H1 (cell line): Measurements from ENCODE around the gene SGSM1.
A peak's percentile ranks its signal among the peaks of the same experiment; 100 is the strongest.

Experiments
- CTCF ChIP-seq, 3 experiments: IDR thresholded peaks; 1 replicate in 2 of 3; 2 replicates in 1 of 3; pipeline versions ENCODE4 v1.5.1 to v1.6.1; 2011; ENCODE audit warnings: low read length in 3 of 3, mild to moderate bottlenecking in 3 of 3, inconsistent platforms in 2 of 3, low read depth in 1 of 3, moderate library complexity in 1 of 3; ENCODE audit not compliant: insufficient read depth in 1 of 3; ENCODE audit errors: control extremely low read depth in 1 of 3
- GABPA ChIP-seq: IDR thresholded peaks from 2 replicates; pipeline ENCODE4 v1.6.1; 2011; ENCODE audit warnings: mild to moderate bottlenecking, low read length, moderate library complexity, borderline replicate concordance; ENCODE audit not compliant: insufficient read depth
- HDAC6 ChIP-seq: IDR thresholded peaks from one replicate; pipeline ENCODE4 v1.7.1; 2012; ENCODE audit warnings: low read depth, mild to moderate bottlenecking, inconsistent platforms, low read length, moderate library complexity
- JUN ChIP-seq: IDR thresholded peaks from 2 replicates; pipeline ENCODE4 v1.6.1; 2011; ENCODE audit warnings: low read depth, mild to moderate bottlenecking, improper control_type of control experiment, low read length
- POLR2A ChIP-seq, 2 experiments: IDR thresholded peaks; 1 replicate in 1 of 2; 2 replicates in 1 of 2; pipeline ENCODE4 v1.6.1; 2011; ENCODE audit warnings: low read depth in 2 of 2, low read length in 2 of 2, mild to moderate bottlenecking in 2 of 2; ENCODE audit errors: control extremely low read depth in 1 of 2
- RFX5 ChIP-seq: IDR thresholded peaks from 2 replicates; pipeline ENCODE4 v1.6.1; 2011; ENCODE audit warnings: low read depth, low read length, improper control_type of control experiment, borderline replicate concordance
- SAP30 ChIP-seq: fragments of 300-600 bp; sonication (generic); IDR thresholded peaks from 2 replicates; pipeline ENCODE4 v1.7.1; 2012; ENCODE audit warnings: low read length, moderate library complexity, mild to moderate bottlenecking, inconsistent platforms; ENCODE audit not compliant: insufficient read depth, insufficient replicate concordance
- YY1 ChIP-seq: IDR thresholded peaks from 2 replicates; pipeline ENCODE4 v1.6.1; 2011; ENCODE audit warnings: low read depth, mild to moderate bottlenecking, low read length

GRCh38 chr22:24803064-24803542 is 2.9 kb upstream of the SGSM1 start:
- TF ChIP-seq HDAC6 (no peak), CTCF (IDR thresholded peaks at IDR 0.05; ENCODE audit: control extremely low read depth in 1 of 3, insufficient read depth in 1 of 3, low read depth in 1 of 3, low read length in 3 of 3) (peak; percentile 90 to 96 (median 95)), JUN (no peak), RFX5 (no peak), GABPA (no peak), POLR2A (IDR thresholded peaks at IDR 0.05; ENCODE audit: control extremely low read depth in 1 of 2, low read depth in 2 of 2, low read length in 2 of 2) (no peak), YY1 (no peak), SAP30 (no peak)
